GM19324 (cell line): ENCODE results near the gene OR10A3.

Source experiments
- ATAC-seq: cut with Tn5 transposase; IDR thresholded peaks from one replicate; pipeline ENCODE4 v1.9.1; 2021; ENCODE audit warnings: mild to moderate bottlenecking, moderate library complexity; ENCODE audit not compliant: unreplicated experiment, low FRiP score

OR10A3 gene

GRCh38 chr11:7944123-7944522 is 2.6 kb upstream of the OR10A3 start:
- no peak for ATAC-seq

GRCh38 chr11:7941146-7941545 is 362 bp downstream of the OR10A3 start:
- ATAC-seq = no peak

- ATAC-seq = no peak
These were observed 4.9 kb downstream of the OR10A3 start for GRCh38 chr11:7936615-7937014.

GRCh38 chr11:7931168-7931567 is 10.3 kb downstream of the OR10A3 start, which contains the start of gene OR10A6:
OR10A6 (minus strand) TSS chr11:7931268; CDS start chr11:7928662, 2,606 bp downstream.
- ATAC-seq = no peak

- ATAC-seq = no peak
These were observed 13.9 kb downstream of the OR10A3 start for GRCh38 chr11:7927635-7928034.

GRCh38 chr11:7924536-7924935 is 17.0 kb downstream of the OR10A3 start:
- ATAC-seq = no peak

GRCh38 chr11:7918141-7918540 is 23.4 kb downstream of the OR10A3 start:
- ATAC-seq = no peak

GRCh38 chr11:7911011-7911410 is 30.5 kb downstream of the OR10A3 start:
- no peak for ATAC-seq

- no peak for ATAC-seq
These were observed 31.2 kb downstream of the OR10A3 start for GRCh38 chr11:7910286-7910788.

GRCh38 chr11:7909585-7910285 is 31.8 kb downstream of the OR10A3 start:
- no peak for ATAC-seq

- no peak for ATAC-seq
These were observed 34.4 kb downstream of the OR10A3 start for GRCh38 chr11:7907121-7907520.

- ATAC-seq = no peak
These were observed 35.0 kb downstream of the OR10A3 start for GRCh38 chr11:7906481-7906880.

GRCh38 chr11:7905961-7906429 is 35.5 kb downstream of the OR10A3 start:
- ATAC-seq = no peak

- no peak for ATAC-seq
These were observed 36.0 kb downstream of the OR10A3 start for GRCh38 chr11:7905549-7905948.

- no peak for ATAC-seq
These were observed 36.6 kb downstream of the OR10A3 start for GRCh38 chr11:7904917-7905316.

- no peak for ATAC-seq
These were observed 37.6 kb downstream of the OR10A3 start for GRCh38 chr11:7903940-7904339.

- no peak for ATAC-seq
These were observed 40.1 kb downstream of the OR10A3 start for GRCh38 chr11:7901319-7901854.

GRCh38 chr11:7900686-7901085 is 40.8 kb downstream of the OR10A3 start:
- no peak for ATAC-seq

GRCh38 chr11:7899418-7899817 is 42.1 kb downstream of the OR10A3 start:
- no peak for ATAC-seq

- no peak for ATAC-seq
These were observed 42.7 kb downstream of the OR10A3 start for GRCh38 chr11:7898666-7899283.

- no peak for ATAC-seq
These were observed 45.3 kb downstream of the OR10A3 start for GRCh38 chr11:7896009-7896785.
